Tibial nerve (tissue), 4 donors: ENCODE measurements around the gene LZTS3. TPM values are rescaled to one million over a fixed set of nuclear protein-coding genes. Genes with fewer than 3 reads are reported as not detected.
A peak's percentile ranks its signal among the peaks of the same experiment; 100 is the strongest.

Experiments
- DNase-seq, 2 donors: peaks; one replicate each; pipeline ENCODE4 v3.0.0-alpha.2; 2019; ENCODE audit warnings: low spot score in 2 of 2
- H3K27ac ChIP-seq, 4 donors: fragments of 200-600 bp; sonication (generic) in 3 of 4; one replicate each; pipeline ENCODE4 v1.5.1; 2017 to 2019; ENCODE audit warnings: mild to moderate bottlenecking in 1 of 4
- H3K27me3 ChIP-seq, 2 donors: fragments of 200-600 bp; sonication (generic) in 1 of 2; one replicate each; pipeline versions ENCODE4 v1.5.1 to v1.6.0; 2017 to 2019
- H3K36me3 ChIP-seq, 3 donors: fragments of 200-600 bp; sonication (generic); one replicate each; pipeline ENCODE4 v1.5.1; 2018 to 2019
- H3K4me1 ChIP-seq, 4 donors: fragments of 200-600 bp; sonication (generic) in 3 of 4; one replicate each; pipeline ENCODE4 v1.5.1; 2017 to 2019
- H3K4me3 ChIP-seq, 4 donors: fragments of 200-600 bp; sonication (generic) in 3 of 4; one replicate each; pipeline ENCODE4 v1.5.1; 2017 to 2019; ENCODE audit warnings: mild to moderate bottlenecking in 1 of 4, moderate library complexity in 1 of 4
- H3K9me3 ChIP-seq, 4 donors: fragments of 200-600 bp; sonication (generic) in 3 of 4; one replicate each; pipeline ENCODE4 v1.5.1; 2017 to 2019
- CTCF ChIP-seq, 5 experiments: fragments of 200-600 bp in 3 of 5; fragments of 450-650 bp in 2 of 5; sonication (generic) in 3 of 5; IDR thresholded peaks; one replicate each; pipeline ENCODE4 v1.5.1; 2016 to 2019; ENCODE audit warnings: antibody characterized with exemption in 5 of 5, mild to moderate bottlenecking in 3 of 5, moderate library complexity in 2 of 5
- EP300 ChIP-seq, 2 donors: sonication (generic); formaldehyde crosslinking; IDR thresholded peaks; one replicate each; pipeline ENCODE4 v1.6.1; 2017; ENCODE audit warnings: antibody characterized with exemption in 2 of 2, mild to moderate bottlenecking in 1 of 2
- WGBS, 2 donors: methylation state at CpG; one replicate each; pipeline ENCODE4 v1.1.5; 2018; 5-methylcytosine and 5-hydroxymethylcytosine counted together
- total RNA-seq, 4 donors: library from RNA; depleted of rRNA; stranded (reverse); fragments of >200 nt; gene quantifications; one replicate each; pipeline ENCODE4 v1.1.0, GENCODE V29; 2016

The LZTS3 gene
- total RNA-seq, 4 donors from 2014 or later = 10.9 to 28.2 (median 18.6) TPM

GRCh38 chr20:3115190-3116107 is 57.9 kb downstream of the LZTS3 start:
- H3K27ac ChIP-seq = no peak overlapping the region
- peaks cover 0 to 50% (median 0%) of the 10 kb centered on the region in 3 donors for H3K36me3 ChIP-seq
- H3K4me3 ChIP-seq = no peak overlapping the region
- no peak for TF ChIP-seq EP300 (IDR thresholded peaks at IDR 0.05)
- TF ChIP-seq CTCF (IDR thresholded peaks at IDR 0.05) = peak; percentile 55 to 82 (median 58)
- no peak for DNase-seq
- H3K27me3 ChIP-seq = no peaks in the 10 kb centered on the region
- 54 to 56% methylated on average over 29 of the region's 30 CpGs for WGBS, 2 donors
- H3K9me3 ChIP-seq = no peaks in the 10 kb centered on the region
- H3K4me1 ChIP-seq = peaks cover 0 to 29% (median 8%) of the 10 kb centered on the region in 4 donors

Other genes starting within 250 kb of the LZTS3 start
- gene GNRH2, start 129.9 kb downstream of the LZTS3 start, total RNA-seq = 1 to 10 TPM in 1 of 4 donors, not detected in 3; 4.6 TPM
- gene MRPS26, start 127.5 kb downstream of the LZTS3 start, total RNA-seq = 10 to 100 TPM; 43.2 to 87.9 (median 59.5) TPM
- gene OXT, start 101.9 kb downstream of the LZTS3 start, total RNA-seq = 1 to 10 TPM in 1 of 4 donors, not detected in 3; 1.8 TPM
- gene AVP, start 88.8 kb downstream of the LZTS3 start, total RNA-seq = not detected
- gene FASTKD5, start 13.7 kb downstream of the LZTS3 start, total RNA-seq = 10 to 100 TPM in 2 of 4 donors, 1 to 10 TPM in 2; 5.9 to 11.3 (median 8.8) TPM
- gene UBOX5, start 13.7 kb downstream of the LZTS3 start, total RNA-seq = 10 to 100 TPM in 1 of 4 donors, 1 to 10 TPM in 3; 7.5 to 10.8 (median 8.6) TPM
- gene DDRGK1, start 31.1 kb upstream of the LZTS3 start, total RNA-seq = 100 to 1,000 TPM in 2 of 4 donors, 10 to 100 TPM in 2; 76.7 to 117 (median 89.9) TPM
- gene ITPA, start 35.9 kb upstream of the LZTS3 start, total RNA-seq = 10 to 100 TPM; 39.4 to 62.4 (median 50.5) TPM
- under 1 TPM in 2 of 4 donors, not detected in 2; 0.21 to 0.78 TPM for gene SLC4A11, start 65.6 kb upstream of the LZTS3 start, total RNA-seq
- 10 to 100 TPM; 28.8 to 35.3 (median 32.0) TPM for gene DNAAF9, start 234.1 kb upstream of the LZTS3 start, total RNA-seq